CD14-positive monocyte (primary cell): ENCODE measurements around the gene TDRD3. TPM values are rescaled to one million over a fixed set of nuclear protein-coding genes. Genes with fewer than 3 reads are reported as not detected.
"Not testable (repeated sequence)": the region's sequence is repeated elsewhere in the genome, so short reads cannot be mapped to it uniquely, and the experiment has no call there.

Source experiments
- DNase-seq, 3 donors: peaks; one replicate each; pipeline ENCODE4 v3.0.0-alpha.2; 2011 to 2022
- H2AFZ ChIP-seq: 2 replicates; pipeline ENCODE4 v1.6.0; 2012; ENCODE audit warnings: mild to moderate bottlenecking, low read depth, low read length, inconsistent platforms; ENCODE audit not compliant: insufficient read depth, poor library complexity, severe bottlenecking
- H3K27ac ChIP-seq, 2 donors: 1 replicate in 1 of 2; 2 replicates in 1 of 2; pipeline ENCODE4 v1.5.1; 2012 to 2013; ENCODE audit warnings: low read length in 2 of 2, control low read depth in 1 of 2, inconsistent platforms in 1 of 2, low read depth in 1 of 2, mild to moderate bottlenecking in 1 of 2
- H3K27me3 ChIP-seq, 2 donors: one replicate each; pipeline versions ENCODE4 v1.6.0 to v1.6.1; 2011 to 2013; ENCODE audit warnings: low read length in 2 of 2; ENCODE audit not compliant: control insufficient read depth in 2 of 2, insufficient read depth in 2 of 2
- H3K36me3 ChIP-seq, 2 donors: replicated peaks in 1 of 2; 1 replicate in 1 of 2; 2 replicates in 1 of 2; pipeline versions ENCODE4 v1.5.1 to v1.6.1; 2012 to 2013; ENCODE audit warnings: low read length in 2 of 2, control low read depth in 1 of 2, inconsistent platforms in 1 of 2, mild to moderate bottlenecking in 1 of 2; ENCODE audit not compliant: insufficient read depth in 2 of 2, control insufficient read depth in 1 of 2
- H3K4me1 ChIP-seq, 2 donors: 1 replicate in 1 of 2; 2 replicates in 1 of 2; pipeline versions ENCODE4 v1.5.1 to v1.6.1; 2012 to 2013; ENCODE audit warnings: low read length in 2 of 2, control low read depth in 1 of 2, inconsistent platforms in 1 of 2, mild to moderate bottlenecking in 1 of 2, moderate library complexity in 1 of 2; ENCODE audit not compliant: insufficient read depth in 2 of 2, control insufficient read depth in 1 of 2
- H3K4me2 ChIP-seq: replicated peaks from 2 replicates; pipeline ENCODE3; 2012; ENCODE audit warnings: low read length, moderate library complexity, mild to moderate bottlenecking; ENCODE audit not compliant: poor library complexity, severe bottlenecking; ENCODE audit errors: extremely low read depth
- H3K4me3 ChIP-seq, 3 experiments: fragments of 200-600 bp in 1 of 3; sonication (generic) in 1 of 3; replicated peaks in 1 of 3; 1 replicate in 2 of 3; 2 replicates in 1 of 3; pipeline ENCODE4 v1.5.1; 2011 to 2013; ENCODE audit warnings: low read length in 3 of 3, mild to moderate bottlenecking in 3 of 3, control low read depth in 2 of 3, low read depth in 2 of 3, inconsistent platforms in 1 of 3, moderate library complexity in 1 of 3
- H3K79me2 ChIP-seq: 2 replicates; pipeline ENCODE4 v1.6.0; 2012; ENCODE audit warnings: mild to moderate bottlenecking, control low read depth, inconsistent platforms, low read length, moderate library complexity; ENCODE audit not compliant: insufficient read depth
- H3K9ac ChIP-seq: 2 replicates; pipeline ENCODE4 v1.6.0; 2017; ENCODE audit warnings: low read length, mild to moderate bottlenecking; ENCODE audit not compliant: insufficient read depth, poor library complexity, severe bottlenecking
- H3K9me3 ChIP-seq, 2 donors: replicated peaks in 1 of 2; 1 replicate in 1 of 2; 2 replicates in 1 of 2; pipeline versions ENCODE4 v1.5.1 to v1.6.1; 2012 to 2013; ENCODE audit warnings: low read length in 2 of 2, control low read depth in 1 of 2; ENCODE audit not compliant: control insufficient read depth in 1 of 2, insufficient read depth in 1 of 2
- H4K20me1 ChIP-seq: 2 replicates; pipeline ENCODE4 v1.6.0; 2012; ENCODE audit warnings: mild to moderate bottlenecking, low read length, control low read depth, moderate library complexity; ENCODE audit not compliant: insufficient read depth
- H3K27ac Mint-ChIP-seq, 7 donors: one replicate each; pipeline ENCODE4 v1.8.0; 2020; ENCODE audit warnings: mild to moderate bottlenecking in 7 of 7, mixed read lengths in 7 of 7, moderate library complexity in 6 of 7, inconsistent platforms in 2 of 7
- H3K27me3 Mint-ChIP-seq, 3 donors: one replicate each; pipeline ENCODE4 v1.8.0; 2021 to 2022; ENCODE audit warnings: low read depth in 3 of 3, mild to moderate bottlenecking in 3 of 3, mixed read lengths in 3 of 3, moderate library complexity in 3 of 3, inconsistent platforms in 1 of 3
- H3K36me3 Mint-ChIP-seq, 2 donors: one replicate each; pipeline ENCODE4 v1.8.0; 2020; ENCODE audit warnings: mixed read lengths in 2 of 2, inconsistent platforms in 1 of 2, mild to moderate bottlenecking in 1 of 2
- H3K4me1 Mint-ChIP-seq: one replicate; pipeline ENCODE4 v1.8.0; 2020; ENCODE audit warnings: mild to moderate bottlenecking, mixed read lengths
- H3K4me3 Mint-ChIP-seq, 2 donors: one replicate each; pipeline ENCODE4 v1.8.0; 2020; ENCODE audit warnings: mild to moderate bottlenecking in 2 of 2, mixed read lengths in 2 of 2, moderate library complexity in 1 of 2
- H3K9me3 Mint-ChIP-seq, 7 donors: one replicate each; pipeline ENCODE4 v1.8.0; 2020 to 2022; ENCODE audit warnings: mixed read lengths in 7 of 7, mild to moderate bottlenecking in 6 of 7, moderate library complexity in 6 of 7, inconsistent platforms in 2 of 7
- CTCF ChIP-seq: fragments of 200-600 bp; IDR thresholded peaks from one replicate; pipeline ENCODE4 v1.8.0; 2022; ENCODE audit warnings: antibody characterized with exemption, mild to moderate bottlenecking
- WGBS: methylation state at CpG from one replicate; pipeline ENCODE4 v1.1.5; 2013; ENCODE audit warnings: missing lambda C conversion rate; ENCODE audit not compliant: insufficient coverage; 5-methylcytosine and 5-hydroxymethylcytosine counted together
- intact Hi-C, 2 donors: fragments of 100-400 bp; cut with micrococcal nuclease; formaldehyde crosslinking; loops; one replicate each; pipeline versions ENCODE4 v1.15.0 to v1.15.1; 2023
- polyA plus RNA-seq, 3 donors: library from polyadenylated mRNA; depleted of rRNA in 1 of 3; unstranded in 2 of 3; stranded (reverse) in 1 of 3; fragments of 300-500 nt in 2 of 3; fragments of >200 nt in 1 of 3; fragmentation: Illumina TruSeq in 2 of 3; gene quantifications; 1 replicate in 2 of 3; 2 replicates in 1 of 3; pipeline ENCODE4 v1.2.3, GENCODE V29; 2012 to 2021

Gene TDRD3
- polyA plus RNA-seq, 3 donors: 2.7 to 4.8 (median 4.7) TPM

GRCh38 chr13:60402022-60402421, 5.0 kb downstream of the TDRD3 start:
- H3K27me3 Mint-ChIP-seq: no peaks in the 10 kb centered on the region
- Histone ChIP-seq H3K4me2 (no peak overlapping the region), H3K9ac (no peak overlapping the region), H3K79me2 (peaks cover 67% of the 10 kb centered on the region), H3K27ac (no peak overlapping the region), H3K4me3 (no peak overlapping the region), H3K9me3 (no peaks in the 10 kb centered on the region), H2AFZ (no peak overlapping the region), H3K27me3 (no peaks in the 10 kb centered on the region), H4K20me1 (no peaks in the 10 kb centered on the region), H3K36me3 (no peaks in the 10 kb centered on the region), H3K4me1 (peaks cover 12 to 16% of the 10 kb centered on the region in 2 donors)
- peaks cover 13% of the 10 kb centered on the region for H3K4me1 Mint-ChIP-seq
- peaks cover 0 to 2% of the 10 kb centered on the region in 2 donors for H3K36me3 Mint-ChIP-seq
- H3K9me3 Mint-ChIP-seq: peaks cover 0 to 3% (median 0%) of the 10 kb centered on the region in 7 donors
- no peak for DNase-seq
- no peak overlapping the region for H3K27ac Mint-ChIP-seq
- TF ChIP-seq CTCF: no peak
- intact Hi-C loops: no loop called here
- H3K4me3 Mint-ChIP-seq: no peak overlapping the region

- peaks cover 3 to 12% (median 6%) of the 10 kb centered on the region in 7 donors for H3K9me3 Mint-ChIP-seq
- H2AFZ ChIP-seq: no peak overlapping the region
- peaks cover 8% of the 10 kb centered on the region for H4K20me1 ChIP-seq
- H3K9me3 ChIP-seq: peaks cover 0 to 6% of the 10 kb centered on the region in 2 donors
- no peaks in the 10 kb centered on the region for H3K27me3 Mint-ChIP-seq
- H3K27ac Mint-ChIP-seq: no peak overlapping the region
- WGBS: no CpG with 5 or more reads among the region's 1 CpG
- H3K79me2 ChIP-seq: peaks cover 51% of the 10 kb centered on the region
- no peaks in the 10 kb centered on the region for H3K36me3 ChIP-seq
- no peak overlapping the region for H3K9ac ChIP-seq
- H3K27me3 ChIP-seq: no peaks in the 10 kb centered on the region
- no peaks in the 10 kb centered on the region for H3K4me1 ChIP-seq
- H3K27ac ChIP-seq: no peak overlapping the region
- H3K4me2 ChIP-seq: no peak overlapping the region
- peaks cover 0 to 8% of the 10 kb centered on the region in 2 donors for H3K36me3 Mint-ChIP-seq
- H3K4me3 ChIP-seq: no peak overlapping the region
- H3K4me3 Mint-ChIP-seq: no peak overlapping the region
- TF ChIP-seq CTCF: no peak
- H3K4me1 Mint-ChIP-seq: peaks cover 14% of the 10 kb centered on the region
- no peak for DNase-seq
- intact Hi-C loops: no loop called here
These were observed 10.1 kb downstream of the TDRD3 start for GRCh38 chr13:60407095-60407494.

DNA sequence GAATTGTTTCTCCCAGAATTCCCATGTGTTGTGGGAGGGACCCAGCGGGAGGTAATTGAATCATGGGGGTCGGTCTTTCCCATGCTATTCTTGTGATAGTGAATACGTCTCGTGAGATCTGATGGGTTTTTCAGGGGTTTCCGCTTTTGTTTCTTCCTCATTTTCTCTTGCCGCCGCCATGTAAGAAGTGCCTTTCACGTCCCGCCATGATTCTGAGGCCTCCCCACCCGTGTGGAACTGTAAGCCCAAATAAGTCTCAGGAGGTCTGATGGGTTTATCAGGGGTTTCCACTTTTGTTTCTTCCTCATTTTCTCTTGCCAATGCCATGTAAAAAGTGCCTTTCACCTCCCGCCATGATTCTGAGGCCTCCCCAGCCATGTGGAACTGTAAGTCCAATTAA, 10.8 kb downstream of the TDRD3 start:
- H3K27me3 Mint-ChIP-seq, H3K27ac Mint-ChIP-seq, intact Hi-C loops, H3K9me3 ChIP-seq, H3K27me3 ChIP-seq, H3K4me1 ChIP-seq, H3K4me2 ChIP-seq, H3K36me3 ChIP-seq, H3K36me3 Mint-ChIP-seq, H4K20me1 ChIP-seq, H2AFZ ChIP-seq, DNase-seq, H3K9ac ChIP-seq, H3K4me3 Mint-ChIP-seq, H3K4me3 ChIP-seq, H3K27ac ChIP-seq: not testable (repeated sequence)
- peaks cover 14% of the 10 kb centered on the region for H3K4me1 Mint-ChIP-seq
- H3K9me3 Mint-ChIP-seq: peaks cover 3 to 12% (median 6%) of the 10 kb centered on the region in 7 donors
- H3K79me2 ChIP-seq: peaks cover 47% of the 10 kb centered on the region
- WGBS: 98% methylated on average over 5 of the region's 11 CpGs
